Upper lobe of left lung (tissue), 4 donors: ENCODE results near the gene TRIP13.

ENCODE experiments used
- EP300 ChIP-seq, 4 donors: sonication (generic); formaldehyde crosslinking; IDR thresholded peaks; one replicate each; pipeline ENCODE4 v1.5.1; 2017; ENCODE audit warnings: antibody characterized with exemption in 4 of 4, control low read depth in 2 of 4
- POLR2A ChIP-seq, 4 donors: fragments of 450-650 bp; IDR thresholded peaks; one replicate each; pipeline ENCODE4 v1.5.1; 2016 to 2017; ENCODE audit warnings: antibody characterized with exemption in 4 of 4, mild to moderate bottlenecking in 2 of 4

GRCh38 chr5:889075-889710 lies 3.5 kb upstream of the TRIP13 start:
- TF ChIP-seq EP300 (IDR thresholded peaks at IDR 0.05) (no peak), POLR2A (IDR thresholded peaks at IDR 0.05) (no peak)
